HepG2 (cell line): ENCODE results near the gene FAM229A. TPM values are rescaled to one million over a fixed set of nuclear protein-coding genes. Genes with fewer than 3 reads are reported as not detected.
A peak's percentile ranks its signal among the peaks of the same experiment; 100 is the strongest.

Source experiments
- ATAC-seq: fragments of 200-7000 bp; cut with Tn5 transposase; 3 replicates; pipeline ENCODE4 v1.9.1; 2020; ENCODE audit warnings: mild to moderate bottlenecking, moderate library complexity
- BruUV-seq: library from RNA; stranded (reverse); fragments of 400-500 nt; replicated peaks from 2 replicates; lab custom pipeline; 2021; lab: Mats Ljungman, UMichigan
- CTCF ChIA-PET: fragments of 300-600 bp; formaldehyde crosslinking; extraction: SDS; loops from one replicate; lab custom pipeline; 2021; ENCODE audit warnings: low total read pairs, inconsistent platforms, low intra/inter-chr PET ratio; lab: Yijun Ruan, JAX
- POLR2A ChIA-PET: fragments of 350-600 bp; sonication (Branson Sonifier 250); formaldehyde crosslinking; loops from one replicate; lab custom pipeline; 2020; ENCODE audit warnings: antibody characterized with exemption, inconsistent platforms; lab: Yijun Ruan, JAX
- DNase-seq: peaks from one replicate; pipeline ENCODE4 v3.0.0-alpha.2; 2015; ENCODE audit warnings: low spot score
- FAIRE-seq: peaks from 3 replicates; lab custom pipeline; 2011; peaks lifted over from hg19 to GRCh38; lab: Jason Lieb, UNC
- H2AFZ ChIP-seq: one replicate; pipeline ENCODE4 v1.6.1; 2011; ENCODE audit warnings: low read length, inconsistent platforms
- H3K27ac ChIP-seq: fragments of 300-600 bp; 3 replicates; pipeline ENCODE4 v1.8.0; 2011; ENCODE audit warnings: mixed run types, mild to moderate bottlenecking, mixed read lengths, low read length, inconsistent platforms; ENCODE audit not compliant: insufficient read depth; ENCODE audit errors: extremely low read length
- H3K27me3 ChIP-seq, 2 experiments: fragments of 200-600 bp in 1 of 2; 2 replicates in 1 of 2; 3 replicates in 1 of 2; pipeline versions ENCODE4 v1.6.0 to v1.8.0; 2011; ENCODE audit warnings: low read length in 2 of 2, mild to moderate bottlenecking in 2 of 2, moderate library complexity in 2 of 2, inconsistent platforms in 1 of 2; ENCODE audit not compliant: insufficient read depth in 2 of 2, control insufficient read depth in 1 of 2
- H3K36me3 ChIP-seq, 2 experiments: fragments of 200-600 bp in 1 of 2; replicated peaks in 1 of 2; 2 replicates in 1 of 2; 3 replicates in 1 of 2; pipeline versions ENCODE4 v1.5.1 to v1.8.0; 2011; ENCODE audit warnings: low read length in 2 of 2, inconsistent platforms in 1 of 2; ENCODE audit not compliant: insufficient read depth in 2 of 2, control insufficient read depth in 1 of 2
- H3K4me1 ChIP-seq: 2 replicates; pipeline ENCODE4 v1.5.1; 2012; ENCODE audit warnings: low read length, inconsistent platforms; ENCODE audit not compliant: insufficient read depth
- H3K4me2 ChIP-seq: 2 replicates; pipeline ENCODE4 v1.6.0; 2011; ENCODE audit warnings: low read depth, low read length, inconsistent platforms
- H3K4me3 ChIP-seq, 3 experiments: fragments of 200-600 bp in 1 of 3; sonication (generic), shearing (Covaris generic) in 1 of 3; replicated peaks in 1 of 3; 2 replicates each; pipeline ENCODE4 v1.5.1; 2011 to 2016; ENCODE audit warnings: low read length in 3 of 3, inconsistent platforms in 2 of 3, low read depth in 2 of 3, mild to moderate bottlenecking in 2 of 3, control low read depth in 1 of 3, mixed read lengths in 1 of 3; ENCODE audit not compliant: insufficient read depth in 1 of 3
- H3K79me2 ChIP-seq: one replicate; pipeline ENCODE4 v1.6.1; 2011; ENCODE audit warnings: low read length, inconsistent platforms; ENCODE audit not compliant: insufficient read depth
- H3K9ac ChIP-seq: 2 replicates; pipeline ENCODE4 v1.6.0; 2011; ENCODE audit warnings: mild to moderate bottlenecking, low read depth, low read length, inconsistent platforms; ENCODE audit not compliant: insufficient read depth
- H3K9me3 ChIP-seq: 2 replicates; pipeline ENCODE4 v1.5.1; 2012; ENCODE audit warnings: mild to moderate bottlenecking, low read length
- H4K20me1 ChIP-seq: 2 replicates; pipeline ENCODE4 v1.6.0; 2011; ENCODE audit warnings: inconsistent platforms, mild to moderate bottlenecking, low read length, moderate library complexity; ENCODE audit not compliant: insufficient read depth
- ERF ChIP-seq: IDR thresholded peaks from 2 replicates; pipeline ENCODE4 v1.6.1; 2018; ENCODE audit warnings: missing biosample characterization, missing genetic modification reagents
- IKZF1 ChIP-seq: fragments of 450-650 bp; IDR thresholded peaks from 2 replicates; pipeline ENCODE4 v1.7.1; 2016
- MZF1 ChIP-seq: sonication (generic); formaldehyde crosslinking; IDR thresholded peaks from 2 replicates; pipeline ENCODE4 v1.8.1; 2023; ENCODE audit warnings: mild to moderate bottlenecking, missing genetic modification reagents, borderline replicate concordance
- POLR2G ChIP-seq: fragments of 200-400 bp; formaldehyde crosslinking; IDR thresholded peaks from 2 replicates; pipeline ENCODE4 v1.6.1; 2018; ENCODE audit warnings: mild to moderate bottlenecking, low read depth, low read length, moderate library complexity
- RBFOX2 ChIP-seq: fragments of 200-400 bp; formaldehyde crosslinking; IDR thresholded peaks from 2 replicates; pipeline ENCODE4 v1.6.1; 2017; ENCODE audit warnings: low read depth, mild to moderate bottlenecking, low read length
- RBM22 ChIP-seq: fragments of 200-400 bp; formaldehyde crosslinking; optimal IDR thresholded peaks from 2 replicates; pipeline ENCODE3; 2017; ENCODE audit warnings: mild to moderate bottlenecking, low read length, moderate library complexity
- ZNF20 ChIP-seq: sonication (generic); formaldehyde crosslinking; IDR thresholded peaks from 2 replicates; pipeline ENCODE4 v1.4.0; 2020; ENCODE audit warnings: mild to moderate bottlenecking, moderate library complexity, missing genetic modification reagents
- WGBS: methylation state at CpG from one replicate; pipeline ENCODE4 v1.1.6; 2017; ENCODE audit warnings: low lambda C conversion rate; 5-methylcytosine and 5-hydroxymethylcytosine counted together
- in situ Hi-C: cut with HindIII; loops from 2 replicates; pipeline ENCODE4 v1.10.0; 2017; ENCODE audit warnings: low pct_unique_long_range_greater_than_20kb; ENCODE audit not compliant: extremely low pct_ligation_motif_present
- intact Hi-C: fragments of 100-400 bp; cut with micrococcal nuclease; formaldehyde crosslinking; loops from one replicate; pipeline ENCODE4 v1.10.0; 2022; ENCODE audit not compliant: unreplicated experiment
- polyA plus RNA-seq, 8 experiments: library from polyadenylated mRNA; depleted of rRNA in 3 of 8; stranded (reverse) in 7 of 8; unstranded in 1 of 8; fragments of >200 nt; fragmentation: Illumina TruSeq in 4 of 8; extraction: Trizol in 4 of 8; gene quantifications; 2 replicates each; pipeline versions ENCODE4 v1.2.1 to v1.2.3, GENCODE V29; 2011 to 2016; ENCODE audit warnings: low read depth in 4 of 8, missing spikeins in 1 of 8, mixed read lengths in 1 of 8; ENCODE audit not compliant: insufficient read depth in 1 of 8
- total RNA-seq, 5 experiments: library from RNA; depleted of rRNA; stranded (reverse); fragments of >200 nt; fragmentation: Illumina TruSeq; extraction: Trizol; gene quantifications; 2 replicates each; pipeline ENCODE4 v1.2.3, GENCODE V29; 2016; ENCODE audit warnings: low read depth in 1 of 5
- TF ChIP-seq, protein P1 (sequence below): sonication (generic); formaldehyde crosslinking; IDR thresholded peaks from 2 replicates; pipeline ENCODE4 v1.4.0; 2020; ENCODE audit warnings: missing genetic modification reagents
- TF ChIP-seq, protein P2 (sequence below): sonication (generic); formaldehyde crosslinking; IDR thresholded peaks from 2 replicates; pipeline ENCODE4 v1.8.0; 2022; ENCODE audit warnings: mild to moderate bottlenecking, missing genetic modification reagents, moderate library complexity

FAM229A gene
- total and polyA plus RNA-seq, 2 of the 13 experiments (the other 11 are each of a cell fraction or from before 2014, with no cell fraction given), result 3.2 to 17.6 TPM

DNA sequence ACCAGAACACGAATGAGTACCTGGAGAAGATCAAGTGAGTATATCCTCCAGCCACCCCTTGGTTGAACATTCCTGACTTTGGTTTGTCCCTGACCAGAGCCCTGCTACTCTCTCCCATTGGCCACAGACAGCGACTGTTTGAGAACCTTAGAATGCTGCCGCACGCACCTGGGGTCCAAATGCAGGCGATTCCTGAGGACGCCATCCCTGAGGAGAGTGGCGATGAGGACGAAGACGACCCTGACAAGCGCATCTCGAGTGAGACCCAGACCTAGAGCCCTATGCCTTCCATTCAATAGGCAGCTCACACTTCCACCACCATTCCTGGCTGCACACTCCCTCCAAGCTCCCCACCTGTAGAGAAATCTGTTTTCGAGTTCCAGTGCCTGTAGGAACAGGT is 30.7 kb downstream of the FAM229A start:
- Histone ChIP-seq H3K27ac (no peak overlapping the region), H3K4me1 (peaks cover 21% of the 10 kb centered on the region), H2AFZ (no peak overlapping the region), H3K9me3 (no peaks in the 10 kb centered on the region), H3K27me3 (no peaks in the 10 kb centered on the region), H3K9ac (no peak overlapping the region), H3K4me2 (no peak overlapping the region), H3K79me2 (peaks cover 14% of the 10 kb centered on the region), H4K20me1 (peaks cover 14% of the 10 kb centered on the region), H3K4me3 (no peak overlapping the region), H3K36me3 (peaks cover 44 to 75% of the 10 kb centered on the region in 2 experiments)
- POLR2A ChIA-PET, result interaction anchor here (1.1 to 4.8 kb wide), 8 partner anchors 9 to 131 kb away, joined by 3 to 84 read pairs (median 8); partner anchors contain the start of genes BSDC1, CCDC28B and HDAC1
- intact Hi-C loops (loop anchor here (10.0 kb wide), 1 partner anchor 63 kb away; the partner anchor contains the start of gene BSDC1), in situ Hi-C loops (no loop called here)
- 99% methylated on average over 9 of the region's 12 CpGs for WGBS
- TF ChIP-seq ZNF20 (CRISPR knock-in tag) (no peak), ERF (CRISPR knock-in tag) (no peak), RBM22 (peak; percentile 66), POLR2G (0 out of 2 replicates have a peak, but pooled peaks have one; percentile 21)
- TF ChIP-seq, protein P1, sequence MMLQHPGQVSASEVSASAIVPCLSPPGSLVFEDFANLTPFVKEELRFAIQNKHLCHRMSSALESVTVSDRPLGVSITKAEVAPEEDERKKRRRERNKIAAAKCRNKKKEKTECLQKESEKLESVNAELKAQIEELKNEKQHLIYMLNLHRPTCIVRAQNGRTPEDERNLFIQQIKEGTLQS (CRISPR knock-in tag), result no peak
- TF ChIP-seq, protein P2, sequence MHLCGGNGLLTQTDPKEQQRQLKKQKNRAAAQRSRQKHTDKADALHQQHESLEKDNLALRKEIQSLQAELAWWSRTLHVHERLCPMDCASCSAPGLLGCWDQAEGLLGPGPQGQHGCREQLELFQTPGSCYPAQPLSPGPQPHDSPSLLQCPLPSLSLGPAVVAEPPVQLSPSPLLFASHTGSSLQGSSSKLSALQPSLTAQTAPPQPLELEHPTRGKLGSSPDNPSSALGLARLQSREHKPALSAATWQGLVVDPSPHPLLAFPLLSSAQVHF (CRISPR knock-in tag), result no peak
- no TSS peak for BruUV-seq
- no peak for ATAC-seq
- CTCF ChIA-PET, result no interaction called here
- DNase-seq, result no peak
- no peak for FAIRE-seq

- DNase-seq (no peak), FAIRE-seq (no peak)
- H3K4me3 ChIP-seq, result no peak overlapping the region
- H2AFZ ChIP-seq, result no peak overlapping the region
- CTCF ChIA-PET, result no interaction called here
- 100% methylated on average over 4 of the region's 12 CpGs for WGBS
- peaks cover 19% of the 10 kb centered on the region for H3K4me1 ChIP-seq
- H4K20me1 ChIP-seq, result peaks cover 14% of the 10 kb centered on the region
- H3K9me3 ChIP-seq, result no peaks in the 10 kb centered on the region
- POLR2A ChIA-PET, result interaction anchor here (1.0 to 4.8 kb wide), 6 partner anchors 8 to 90 kb away, joined by 3 to 84 read pairs (median 18); partner anchors contain the start of gene BSDC1
- no peaks in the 10 kb centered on the region for H3K27me3 ChIP-seq
- H3K36me3 ChIP-seq, result peaks cover 44 to 80% of the 10 kb centered on the region in 2 experiments
- no peak for TF ChIP-seq IKZF1
- no peak for TF ChIP-seq MZF1
- 0 out of 2 replicates have a peak, but pooled peaks have one; percentile 20 for TF ChIP-seq RBFOX2
- TF ChIP-seq, all 625 proteins: peak for 1
- H3K27ac ChIP-seq, result no peak overlapping the region
- no TSS peak for BruUV-seq
- in situ Hi-C loops (no loop called here), intact Hi-C loops (loop anchor here (10.0 kb wide), 1 partner anchor 64 kb away; the partner anchor contains the start of gene BSDC1)
- H3K79me2 ChIP-seq, result peaks cover 14% of the 10 kb centered on the region
- no peak overlapping the region for H3K4me2 ChIP-seq
- H3K9ac ChIP-seq, result no peak overlapping the region
- ATAC-seq, result no peak
Measured at GRCh38 chr1:32330558-32331151, 31.6 kb downstream of the FAM229A start.
